Neural cell (in vitro differentiated cells): ENCODE measurements around the gene UBR2. TPM values are rescaled to one million over a fixed set of nuclear protein-coding genes. Genes with fewer than 3 reads are reported as not detected.

Experiments
- H2AFZ ChIP-seq: fragments of 200-600, 300-800 bp; sonication (generic), shearing (Covaris generic); 2 replicates; pipeline ENCODE4 v1.6.0; 2014; ENCODE audit warnings: low read depth, mild to moderate bottlenecking, antibody characterized with exemption, low read length, moderate library complexity
- H3F3A ChIP-seq: fragments of 200-600 bp; shearing (Covaris generic); 2 replicates; pipeline ENCODE4 v1.6.1; 2016; ENCODE audit warnings: mild to moderate bottlenecking, moderate library complexity, mixed read lengths, antibody characterized with exemption, low read length; ENCODE audit not compliant: insufficient read depth, poor library complexity, severe bottlenecking
- H3K27ac ChIP-seq: fragments of 200-600, 300-800 bp; sonication (generic), shearing (Covaris generic); 2 replicates; pipeline ENCODE4 v1.5.1; 2014; ENCODE audit warnings: mild to moderate bottlenecking, low read length, moderate library complexity
- H3K27me3 ChIP-seq: fragments of 300-800, 200-600 bp; sonication (generic), shearing (Covaris generic); 2 replicates; pipeline ENCODE4 v1.6.0; 2014; ENCODE audit warnings: mild to moderate bottlenecking, low read depth, low read length, moderate library complexity; ENCODE audit not compliant: insufficient read depth
- H3K36me3 ChIP-seq: fragments of 300-800, 200-600 bp; sonication (generic), shearing (Covaris generic); 2 replicates; pipeline ENCODE4 v1.5.1; 2014; ENCODE audit warnings: mild to moderate bottlenecking, antibody characterized with exemption, low read length, moderate library complexity; ENCODE audit not compliant: insufficient read depth
- H3K4me2 ChIP-seq: fragments of 300-800, 200-600 bp; sonication (generic), shearing (Covaris generic); 2 replicates; pipeline ENCODE4 v1.6.0; 2014; ENCODE audit warnings: mild to moderate bottlenecking, low read length
- H3K4me3 ChIP-seq: fragments of 300-800, 200-600 bp; sonication (generic), shearing (Covaris generic); 2 replicates; pipeline ENCODE4 v1.5.1; 2014; ENCODE audit warnings: mild to moderate bottlenecking, low read length, moderate library complexity
- H3K79me2 ChIP-seq: fragments of 200-600 bp; shearing (Covaris generic); replicated peaks from 2 replicates; pipeline ENCODE4 v1.6.0; 2014; ENCODE audit warnings: mild to moderate bottlenecking, low read length, moderate library complexity; ENCODE audit not compliant: insufficient read depth
- H3K9ac ChIP-seq: fragments of 300-800, 200-600 bp; sonication (generic), shearing (Covaris generic); 2 replicates; pipeline ENCODE4 v1.6.1; 2016; ENCODE audit warnings: mild to moderate bottlenecking, low read length, mixed read lengths
- H3K9me2 ChIP-seq: fragments of 200-600 bp; shearing (Covaris generic); 2 replicates; pipeline ENCODE4 v1.6.1; 2016; ENCODE audit warnings: mild to moderate bottlenecking, low read length, mixed read lengths; ENCODE audit not compliant: insufficient read depth
- H3K9me3 ChIP-seq: fragments of 200-600, 300-800 bp; sonication (generic), shearing (Covaris generic); 2 replicates; pipeline ENCODE4 v1.6.1; 2016; ENCODE audit warnings: mild to moderate bottlenecking, mixed run types, low read length, moderate library complexity, mixed read lengths
- H4K20me1 ChIP-seq: fragments of 200-600 bp; shearing (Covaris generic); 2 replicates; pipeline ENCODE4 v1.6.1; 2016; ENCODE audit warnings: mild to moderate bottlenecking, mixed run types; ENCODE audit not compliant: insufficient read depth
- EP300 ChIP-seq: fragments of 450-650 bp; conservative IDR thresholded peaks from 2 replicates; pipeline ENCODE4 v1.6.1; 2014; ENCODE audit warnings: antibody characterized with exemption, mild to moderate bottlenecking, moderate library complexity; ENCODE audit not compliant: poor library complexity, severe bottlenecking
- EZH2 ChIP-seq: fragments of 200-600, 300-800 bp; shearing (Covaris generic), sonication (generic); IDR thresholded peaks from 2 replicates; pipeline ENCODE4 v1.6.1; 2014; ENCODE audit warnings: antibody characterized with exemption, low read length, borderline replicate concordance, mild to moderate bottlenecking; ENCODE audit not compliant: insufficient read depth, poor library complexity, severe bottlenecking
- MXI1 ChIP-seq: fragments of 450-650 bp; conservative IDR thresholded peaks from 2 replicates; pipeline ENCODE4 v1.6.1; 2014; ENCODE audit warnings: antibody characterized with exemption, mild to moderate bottlenecking; ENCODE audit not compliant: poor library complexity, severe bottlenecking
- POLR2AphosphoS5 ChIP-seq: IDR thresholded peaks from 2 replicates; pipeline ENCODE4 v1.6.1; 2012
- RAD21 ChIP-seq: fragments of 450-650 bp; conservative IDR thresholded peaks from 2 replicates; pipeline ENCODE4 v1.6.1; 2014; ENCODE audit warnings: antibody characterized with exemption, mild to moderate bottlenecking, moderate library complexity
- REST ChIP-seq: IDR thresholded peaks from 2 replicates; pipeline ENCODE4 v1.6.1; 2012; ENCODE audit warnings: borderline replicate concordance
- SMC3 ChIP-seq: fragments of 450-650 bp; conservative IDR thresholded peaks from 2 replicates; pipeline ENCODE4 v1.6.1; 2014; ENCODE audit warnings: antibody characterized with exemption, mild to moderate bottlenecking, moderate library complexity; ENCODE audit not compliant: poor library complexity
- TAF1 ChIP-seq: IDR thresholded peaks from 2 replicates; pipeline ENCODE4 v1.6.1; 2012; ENCODE audit warnings: low read depth
- polyA minus RNA-seq: library from RNA; depleted of rRNA, polyadenylated mRNA; stranded (reverse); fragments of >200 nt; gene quantifications from 2 replicates; pipeline ENCODE4 v1.2.3, GENCODE V29; 2014
- polyA plus RNA-seq: library from polyadenylated mRNA; depleted of rRNA; stranded (reverse); fragments of >200 nt; gene quantifications from 2 replicates; pipeline ENCODE4 v1.2.3, GENCODE V29; 2014
- TF ChIP-seq, protein P1 (sequence below): fragments of 450-650 bp; IDR thresholded peaks from 2 replicates; pipeline ENCODE4 v1.5.1; 2014; ENCODE audit warnings: antibody characterized with exemption, mild to moderate bottlenecking, moderate library complexity; ENCODE audit not compliant: poor library complexity, severe bottlenecking

The UBR2 gene
- polyA plus RNA-seq (24.4 and 25.5 TPM in 2 replicates), polyA minus RNA-seq (37.5 and 44.9 TPM in 2 replicates)

DNA sequence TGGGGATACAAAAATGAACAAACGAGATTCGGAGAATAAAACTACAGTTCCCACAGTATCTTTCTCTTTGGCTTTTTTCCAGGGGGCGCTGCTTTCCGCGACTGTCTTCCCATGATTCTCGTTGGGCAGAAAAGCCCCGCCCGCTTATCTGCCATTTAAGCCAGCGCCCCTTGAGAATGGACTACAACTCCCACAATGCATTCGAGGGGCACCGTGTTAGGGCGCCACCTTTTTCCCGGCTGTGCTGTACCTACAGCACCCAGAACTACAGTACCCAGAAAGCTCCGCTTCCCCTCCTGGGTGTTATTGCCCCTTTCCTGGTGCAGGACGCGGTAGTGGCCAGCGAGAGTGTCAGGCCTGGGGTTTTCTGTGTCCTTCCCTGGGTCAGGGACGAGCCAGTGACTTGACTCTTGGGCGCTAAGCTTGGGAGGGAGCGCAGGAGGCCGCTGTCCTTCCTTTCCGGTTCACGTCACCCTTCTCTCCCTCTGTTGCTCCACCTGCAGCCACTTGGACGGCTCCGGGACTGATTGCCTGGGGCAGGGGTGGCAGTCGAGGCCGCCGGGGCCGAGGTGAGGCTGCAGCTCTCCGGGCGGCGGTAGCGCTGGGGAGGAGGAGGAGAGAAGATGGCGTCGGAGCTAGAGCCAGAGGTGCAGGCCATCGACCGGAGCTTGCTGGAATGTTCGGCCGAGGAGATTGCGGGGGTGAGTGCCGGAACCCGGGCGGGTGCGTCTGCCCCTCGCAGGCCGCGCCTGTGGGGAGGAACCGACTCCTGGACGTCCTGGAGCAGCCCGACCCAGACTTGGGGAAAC is at the start of gene UBR2:
UBR2 (plus strand) TSS at position 333 of the 809 bp plus-strand sequence; CDS start at position 624, 291 bp downstream.
- no peaks in the 10 kb centered on the region for H3K9me3 ChIP-seq
- peak within 1 kb of the TSS; percentile 99 for H3K4me3 ChIP-seq
- H3K36me3 ChIP-seq = no peaks in the 10 kb centered on the region
- H2AFZ ChIP-seq = peak within 1 kb of the TSS; percentile 96
- no peaks in the 10 kb centered on the region for H4K20me1 ChIP-seq
- peak within 1 kb of the TSS; percentile 97 for H3K9ac ChIP-seq
- peak within 1 kb of the TSS; percentile 95 for H3K27ac ChIP-seq
- peak within 1 kb of the TSS; percentile 96 for H3K4me2 ChIP-seq
- TF ChIP-seq EP300 = peak; percentile 28
- peak; percentile 87 for TF ChIP-seq POLR2AphosphoS5
- TF ChIP-seq REST = peak; percentile 64
- peak; percentile 82 for TF ChIP-seq MXI1
- TF ChIP-seq, protein P1, sequence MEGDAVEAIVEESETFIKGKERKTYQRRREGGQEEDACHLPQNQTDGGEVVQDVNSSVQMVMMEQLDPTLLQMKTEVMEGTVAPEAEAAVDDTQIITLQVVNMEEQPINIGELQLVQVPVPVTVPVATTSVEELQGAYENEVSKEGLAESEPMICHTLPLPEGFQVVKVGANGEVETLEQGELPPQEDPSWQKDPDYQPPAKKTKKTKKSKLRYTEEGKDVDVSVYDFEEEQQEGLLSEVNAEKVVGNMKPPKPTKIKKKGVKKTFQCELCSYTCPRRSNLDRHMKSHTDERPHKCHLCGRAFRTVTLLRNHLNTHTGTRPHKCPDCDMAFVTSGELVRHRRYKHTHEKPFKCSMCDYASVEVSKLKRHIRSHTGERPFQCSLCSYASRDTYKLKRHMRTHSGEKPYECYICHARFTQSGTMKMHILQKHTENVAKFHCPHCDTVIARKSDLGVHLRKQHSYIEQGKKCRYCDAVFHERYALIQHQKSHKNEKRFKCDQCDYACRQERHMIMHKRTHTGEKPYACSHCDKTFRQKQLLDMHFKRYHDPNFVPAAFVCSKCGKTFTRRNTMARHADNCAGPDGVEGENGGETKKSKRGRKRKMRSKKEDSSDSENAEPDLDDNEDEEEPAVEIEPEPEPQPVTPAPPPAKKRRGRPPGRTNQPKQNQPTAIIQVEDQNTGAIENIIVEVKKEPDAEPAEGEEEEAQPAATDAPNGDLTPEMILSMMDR = peak; percentile 96
- TF ChIP-seq RAD21 = peak; percentile 56
- no peak for TF ChIP-seq EZH2
- peak; percentile 56 for TF ChIP-seq TAF1
- peak; percentile 37 for TF ChIP-seq SMC3
- H3K9me2 ChIP-seq = no peaks in the 10 kb centered on the region
- peaks cover 10% of the 10 kb centered on the region for H3F3A ChIP-seq
- H3K27me3 ChIP-seq = no peaks in the 10 kb centered on the region
- peaks cover 37% of the 10 kb centered on the region for H3K79me2 ChIP-seq

GRCh38 chr6:42514745-42515144 is 49.1 kb upstream of the UBR2 start:
- no peak overlapping the region for H3K4me3 ChIP-seq
- no peak overlapping the region for H3K27ac ChIP-seq
- no peak overlapping the region for H3K9ac ChIP-seq
- no peaks in the 10 kb centered on the region for H3K36me3 ChIP-seq
- H4K20me1 ChIP-seq = no peaks in the 10 kb centered on the region
- no peaks in the 10 kb centered on the region for H3F3A ChIP-seq
- no peak overlapping the region for H3K4me2 ChIP-seq
- no peak overlapping the region for H2AFZ ChIP-seq
- TF ChIP-seq SMC3 = no peak
- TF ChIP-seq RAD21 = no peak
- no peak for TF ChIP-seq EP300
- TF ChIP-seq, protein P1 = no peak
- TF ChIP-seq MXI1 = no peak
- TF ChIP-seq POLR2AphosphoS5 = no peak
- TF ChIP-seq TAF1 = no peak
- no peak for TF ChIP-seq EZH2
- no peak for TF ChIP-seq REST
- H3K9me3 ChIP-seq = no peaks in the 10 kb centered on the region
- no peaks in the 10 kb centered on the region for H3K9me2 ChIP-seq
- no peaks in the 10 kb centered on the region for H3K27me3 ChIP-seq
- no peaks in the 10 kb centered on the region for H3K79me2 ChIP-seq
